NCI-H1417 treated with DMSO at 0.1 percent for 48 hours (cell line): Measurements from ENCODE around the gene RPP30.

Experiments
- DNase-seq: peaks from one replicate; lab custom pipeline; 2025; lab: John Stamatoyannopoulos, UW

Gene RPP30

GRCh38 chr10:90944749-90945148, 73.0 kb downstream of the RPP30 start:
- DNase-seq, result no peak

- DNase-seq, result no peak
Observed at GRCh38 chr10:90945491-90946070, 73.8 kb downstream of the RPP30 start.

GRCh38 chr10:90947030-90947960, 75.5 kb downstream of the RPP30 start:
- no peak for DNase-seq
